Ectodermal cell (in vitro differentiated cells): ENCODE data around the gene FBRS.
A peak's percentile ranks its signal among the peaks of the same experiment; 100 is the strongest.
"Not testable (repeated sequence)": the region's sequence is repeated elsewhere in the genome, so short reads cannot be mapped to it uniquely, and the experiment has no call there.

Source experiments
- H3K27ac ChIP-seq: 2 replicates; pipeline ENCODE4 v1.7.0; 2013; ENCODE audit warnings: mild to moderate bottlenecking, low read depth, low read length; ENCODE audit not compliant: insufficient read depth, poor library complexity, severe bottlenecking
- H3K27me3 ChIP-seq: 2 replicates; pipeline ENCODE4 v1.7.0; 2013; ENCODE audit warnings: mild to moderate bottlenecking, low read length; ENCODE audit not compliant: insufficient read depth, control insufficient read depth, poor library complexity, severe bottlenecking
- H3K36me3 ChIP-seq: one replicate; pipeline ENCODE4 v1.7.0; 2013; ENCODE audit warnings: low read length; ENCODE audit not compliant: control insufficient read depth, insufficient read depth
- H3K4me1 ChIP-seq: one replicate; pipeline ENCODE4 v1.7.0; 2013; ENCODE audit warnings: low read length; ENCODE audit not compliant: control insufficient read depth, insufficient read depth
- H3K4me3 ChIP-seq: 2 replicates; pipeline ENCODE4 v1.7.0; 2013; ENCODE audit warnings: low read depth, low read length, control low read depth; ENCODE audit not compliant: insufficient read depth
- H3K9me3 ChIP-seq: 2 replicates; pipeline ENCODE4 v1.7.0; 2013; ENCODE audit warnings: mild to moderate bottlenecking, low read length, moderate library complexity; ENCODE audit not compliant: control insufficient read depth
- WGBS, 2 experiments: methylation state at CpG; one replicate each; pipeline ENCODE4 v1.1.7; 2013; ENCODE audit warnings: missing lambda C conversion rate in 2 of 2; 5-methylcytosine and 5-hydroxymethylcytosine counted together

FBRS gene

GRCh38 chr16:30698816-30699614 is 40.8 kb downstream of the FBRS start, which contains the start of gene SRCAP:
TSS of gene SRCAP (plus strand) at chr16:30699171. CDS start at chr16:30700825, 1,654 bp downstream.
- peak within 1 kb of the TSS; percentile 100 for H3K4me3 ChIP-seq
- H3K4me1 ChIP-seq: peaks cover 4% of the 10 kb centered on the region
- 1 to 2% methylated on average over 57 of the region's 57 CpGs for WGBS, 2 experiments
- peaks cover 30% of the 10 kb centered on the region for H3K36me3 ChIP-seq
- peak within 1 kb of the TSS; percentile 100 for H3K27ac ChIP-seq
- H3K27me3 ChIP-seq: peaks cover 21% of the 10 kb centered on the region
- H3K9me3 ChIP-seq: no peaks in the 10 kb centered on the region

DNA sequence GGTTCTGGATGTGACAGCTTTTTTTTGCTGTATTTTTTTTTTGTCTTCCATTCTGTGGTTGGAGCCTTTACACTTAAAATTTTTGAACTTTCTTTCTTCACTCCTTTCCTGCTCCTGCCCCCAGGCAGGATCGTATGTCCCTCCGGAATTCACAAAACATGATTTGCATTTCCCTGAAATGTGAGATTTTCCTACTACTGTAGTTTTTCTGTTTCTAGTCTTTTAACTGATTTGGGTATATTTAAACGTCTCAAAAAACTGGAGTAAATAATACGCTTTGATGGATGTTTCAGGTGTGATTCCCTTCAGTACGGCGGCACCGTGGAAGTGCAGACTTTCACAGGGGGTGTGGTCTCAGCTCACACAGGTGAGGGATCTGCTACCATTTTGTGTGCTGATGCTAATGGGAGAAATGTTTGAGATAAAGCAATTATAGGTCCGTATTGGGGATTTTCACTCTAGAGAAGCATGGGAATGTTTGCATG is 41.4 kb downstream of the FBRS start:
- Histone ChIP-seq H3K9me3 (no peaks in the 10 kb centered on the region), H3K4me3 (peak overlapping the region; percentile 100), H3K27ac (no peak overlapping the region), H3K27me3 (peaks cover 20% of the 10 kb centered on the region), H3K36me3 (peaks cover 35% of the 10 kb centered on the region), H3K4me1 (peaks cover 4% of the 10 kb centered on the region)
- 63 to 68% methylated on average over 8 of the region's 8 CpGs for WGBS, 2 experiments

- no peaks in the 10 kb centered on the region for H3K9me3 ChIP-seq
- H3K4me3 ChIP-seq: no peak overlapping the region
- H3K4me1 ChIP-seq: peaks cover 4% of the 10 kb centered on the region
- 90 to 95% methylated on average over 9 of the region's 9 CpGs for WGBS, 2 experiments
- H3K27ac ChIP-seq: no peak overlapping the region
- H3K27me3 ChIP-seq: peaks cover 11% of the 10 kb centered on the region
- peaks cover 38% of the 10 kb centered on the region for H3K36me3 ChIP-seq
These were observed 42.3 kb downstream of the FBRS start for GRCh38 chr16:30700491-30700890.

- H3K27ac ChIP-seq: no peak overlapping the region
- H3K4me3 ChIP-seq: no peak overlapping the region
- H3K4me1 ChIP-seq: peaks cover 4% of the 10 kb centered on the region
- 96 to 100% methylated on average over 4 of the region's 5 CpGs for WGBS, 2 experiments
- peaks cover 10% of the 10 kb centered on the region for H3K27me3 ChIP-seq
- H3K36me3 ChIP-seq: peaks cover 42% of the 10 kb centered on the region
- no peaks in the 10 kb centered on the region for H3K9me3 ChIP-seq
These were observed 42.7 kb downstream of the FBRS start for GRCh38 chr16:30700971-30701370.

GRCh38 chr16:30703071-30703470 is 44.8 kb downstream of the FBRS start:
- 97 to 98% methylated on average over 11 of the region's 12 CpGs for WGBS, 2 experiments
- H3K36me3 ChIP-seq: peaks cover 60% of the 10 kb centered on the region

GRCh38 chr16:30703971-30704370 is 45.7 kb downstream of the FBRS start:
- Histone ChIP-seq H3K27me3 (no peaks in the 10 kb centered on the region), H3K4me1 (peaks cover 4% of the 10 kb centered on the region), H3K9me3 (no peaks in the 10 kb centered on the region), H3K4me3 (no peak overlapping the region), H3K27ac (no peak overlapping the region), H3K36me3 (peaks cover 62% of the 10 kb centered on the region)
- 95 to 97% methylated on average over 10 of the region's 10 CpGs for WGBS, 2 experiments

More at GRCh38 chr16:30703071-30703470, 44.8 kb downstream of the FBRS start:
- H3K27me3 ChIP-seq, H3K4me1 ChIP-seq, H3K4me3 ChIP-seq, H3K27ac ChIP-seq, H3K9me3 ChIP-seq: not testable (repeated sequence)

DNA sequence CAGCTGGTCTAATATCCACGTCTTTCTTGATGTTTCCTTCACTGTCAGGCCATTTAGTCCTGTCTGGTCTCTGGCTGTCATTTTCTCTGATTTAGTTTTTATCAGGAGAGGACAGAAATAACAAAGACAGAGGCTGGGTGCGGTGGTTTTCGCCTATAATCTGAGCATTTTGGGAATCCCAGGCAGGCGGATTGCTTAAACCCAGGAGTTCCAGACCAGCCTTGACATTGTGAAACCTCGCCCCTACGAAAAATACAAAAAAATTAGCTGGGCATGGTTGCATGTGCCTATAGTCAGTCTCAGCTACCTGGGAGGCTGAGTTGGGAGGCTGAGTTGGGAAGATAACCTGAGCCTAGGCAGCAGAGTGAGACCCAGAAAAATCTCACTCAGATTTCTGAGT is 47.8 kb downstream of the FBRS start:
- WGBS, 2 experiments: 94 to 96% methylated on average over 6 of the region's 6 CpGs
- Histone ChIP-seq H3K27ac (no peak overlapping the region), H3K27me3 (no peaks in the 10 kb centered on the region), H3K36me3 (peaks cover 65% of the 10 kb centered on the region), H3K4me1 (no peaks in the 10 kb centered on the region), H3K4me3 (no peak overlapping the region), H3K9me3 (no peaks in the 10 kb centered on the region)

DNA sequence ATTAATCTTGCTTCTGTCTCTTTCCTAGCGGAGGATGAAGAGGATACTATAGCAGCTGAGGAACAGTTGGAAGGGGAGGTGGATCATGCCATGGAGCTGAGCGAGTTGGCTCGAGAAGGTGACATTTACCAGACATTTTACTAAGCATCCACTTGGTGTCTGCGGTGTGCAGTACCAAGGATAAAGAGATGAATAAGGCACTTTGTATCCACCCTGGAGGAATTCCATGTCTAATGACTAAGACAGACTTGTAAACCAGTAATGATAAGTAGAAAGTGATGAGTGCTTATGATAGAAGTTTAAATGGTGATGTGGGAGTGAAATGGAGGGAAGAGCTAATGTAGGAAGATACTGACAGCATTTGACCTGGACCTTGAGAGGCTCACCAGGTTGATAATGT is 52.7 kb downstream of the FBRS start:
- Histone ChIP-seq H3K4me3 (no peak overlapping the region), H3K9me3 (no peaks in the 10 kb centered on the region), H3K27me3 (no peaks in the 10 kb centered on the region), H3K4me1 (no peaks in the 10 kb centered on the region), H3K27ac (no peak overlapping the region), H3K36me3 (peaks cover 67% of the 10 kb centered on the region)
- WGBS, 2 experiments: 96 to 100% methylated on average over 4 of the region's 4 CpGs

DNA sequence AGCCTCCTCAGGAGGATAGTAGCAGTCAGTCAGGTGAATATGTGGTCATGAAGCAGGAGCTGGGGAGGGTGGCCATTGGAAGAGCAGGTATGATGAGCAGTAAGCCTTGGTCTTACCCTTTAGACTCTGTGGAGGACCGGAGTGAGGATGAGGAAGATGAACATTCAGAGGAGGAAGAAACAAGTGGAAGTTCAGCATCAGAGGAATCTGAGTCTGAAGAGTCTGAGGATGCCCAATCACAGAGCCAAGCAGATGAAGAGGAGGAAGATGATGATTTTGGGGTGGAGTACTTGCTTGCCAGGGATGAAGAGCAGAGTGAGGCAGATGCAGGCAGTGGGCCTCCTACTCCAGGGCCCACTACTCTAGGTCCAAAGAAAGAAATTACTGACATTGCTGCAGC is 53.5 kb downstream of the FBRS start:
- Histone ChIP-seq H3K4me3 (no peak overlapping the region), H3K27me3 (no peaks in the 10 kb centered on the region), H3K36me3 (peaks cover 67% of the 10 kb centered on the region), H3K27ac (no peak overlapping the region), H3K4me1 (no peaks in the 10 kb centered on the region), H3K9me3 (no peaks in the 10 kb centered on the region)
- 96 to 98% methylated on average over 1 of the region's 1 CpG for WGBS, 2 experiments

- H3K27ac ChIP-seq: no peak overlapping the region
- no peak overlapping the region for H3K4me3 ChIP-seq
- no peaks in the 10 kb centered on the region for H3K9me3 ChIP-seq
- no peaks in the 10 kb centered on the region for H3K27me3 ChIP-seq
- peaks cover 57% of the 10 kb centered on the region for H3K36me3 ChIP-seq
- H3K4me1 ChIP-seq: no peaks in the 10 kb centered on the region
- WGBS, 2 experiments: 97% methylated on average over 17 of the region's 17 CpGs
These were observed 57.7 kb downstream of the FBRS start for GRCh38 chr16:30715750-30716445.
